HG03342 (cell line): Measurements from ENCODE around the gene UNC80.

Experiments
- ATAC-seq: cut with Tn5 transposase; IDR thresholded peaks from one replicate; pipeline ENCODE4 v1.9.1; 2021; ENCODE audit warnings: mild to moderate bottlenecking, moderate library complexity; ENCODE audit not compliant: unreplicated experiment

Gene UNC80

DNA sequence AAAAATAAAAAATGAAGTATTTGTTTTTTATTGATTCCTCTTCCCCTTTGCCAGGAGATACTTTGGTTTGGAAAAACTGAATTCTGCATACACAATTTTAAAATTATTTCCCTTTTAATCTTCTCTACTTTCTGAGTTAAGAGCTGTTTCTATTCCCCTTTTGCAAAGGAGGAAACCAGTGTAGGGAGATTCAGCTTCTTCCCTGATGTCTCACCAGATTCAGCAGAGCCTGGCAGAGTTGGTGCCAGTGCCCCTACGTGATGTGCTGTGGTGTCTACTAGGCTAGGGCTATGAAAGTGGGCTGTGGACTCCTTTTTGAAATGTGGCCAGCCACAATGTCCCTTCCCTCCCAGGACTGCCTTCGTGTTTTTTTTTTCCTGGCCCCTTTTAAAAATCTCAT is 233.2 kb downstream of the UNC80 start:
- ATAC-seq: no peak

DNA sequence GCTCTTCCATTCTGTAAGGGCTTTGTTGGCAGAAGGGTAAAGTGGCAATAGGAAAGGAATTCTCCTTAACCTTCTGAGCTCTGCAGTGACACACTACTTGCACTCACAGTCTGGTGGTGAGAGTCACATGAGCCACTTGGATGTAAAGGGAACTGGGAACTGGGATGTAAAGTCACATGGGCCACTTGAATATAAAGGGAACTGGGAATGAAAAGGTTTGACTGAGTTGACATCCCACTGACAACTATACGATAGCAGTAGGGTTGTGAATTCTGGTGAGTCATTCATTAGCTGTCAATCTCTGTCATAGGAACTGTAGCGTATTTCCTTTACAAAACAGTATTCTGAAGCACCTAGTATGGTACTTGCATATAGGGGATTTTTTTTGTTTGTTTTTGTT is 236.3 kb downstream of the UNC80 start:
- no peak for ATAC-seq

DNA sequence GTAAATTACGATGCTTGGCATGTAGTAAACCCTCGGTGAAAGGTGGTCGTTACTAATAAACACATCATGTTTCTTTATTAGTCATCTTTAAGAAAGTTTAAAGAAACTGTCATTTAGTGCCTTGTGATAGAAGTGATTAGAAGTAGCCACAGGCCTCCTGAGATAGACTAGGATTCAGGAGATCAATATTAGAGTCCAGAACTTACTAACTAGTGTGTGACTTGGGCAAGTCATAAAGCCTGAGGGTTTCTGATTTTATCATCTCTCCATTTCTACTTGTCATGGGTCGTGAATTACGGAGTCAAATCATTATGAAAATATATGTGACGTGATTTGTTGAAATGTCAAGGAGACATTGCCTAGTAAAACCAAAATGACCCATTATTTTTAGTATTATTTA is 237.5 kb downstream of the UNC80 start:
- no peak for ATAC-seq

DNA sequence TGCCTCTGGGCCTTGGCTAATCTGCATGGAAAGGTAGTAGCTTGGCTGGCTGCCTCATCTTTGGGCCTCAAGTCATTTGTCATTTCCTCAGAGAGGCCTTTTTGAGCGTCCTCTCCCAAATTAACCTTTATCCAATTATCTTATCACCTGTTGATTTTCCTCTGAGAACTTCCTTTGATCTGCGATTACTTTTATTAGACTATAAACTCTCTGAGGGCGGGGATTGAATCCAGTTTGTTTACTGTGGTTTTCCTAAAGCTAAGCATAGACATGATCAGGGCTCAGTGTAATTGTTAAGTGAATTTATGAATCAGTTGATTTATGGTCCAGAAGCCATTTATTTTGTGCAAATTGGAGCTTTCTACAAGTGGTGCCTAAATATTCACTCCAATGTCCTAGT is 238.3 kb downstream of the UNC80 start:
- ATAC-seq: no peak

DNA sequence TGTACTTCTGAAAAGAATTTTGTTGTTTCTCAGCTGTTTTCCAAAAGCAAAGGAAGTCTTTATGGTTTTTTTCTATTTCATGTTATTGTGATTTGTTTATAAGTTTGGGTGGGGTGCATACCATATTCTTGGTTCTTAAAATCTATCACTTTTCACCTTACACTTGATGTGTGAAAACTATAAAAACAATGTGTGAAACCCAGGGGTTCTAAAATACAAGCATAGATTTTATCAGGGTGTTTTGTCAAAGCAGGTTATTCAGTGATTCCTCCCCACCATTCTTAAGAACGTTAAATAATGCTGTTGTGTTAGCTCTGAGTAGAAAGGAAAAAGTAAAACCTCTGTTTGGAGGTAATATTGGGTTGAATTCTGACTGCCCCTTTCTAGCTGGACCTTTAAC is 248.5 kb downstream of the UNC80 start:
- ATAC-seq: no peak

DNA sequence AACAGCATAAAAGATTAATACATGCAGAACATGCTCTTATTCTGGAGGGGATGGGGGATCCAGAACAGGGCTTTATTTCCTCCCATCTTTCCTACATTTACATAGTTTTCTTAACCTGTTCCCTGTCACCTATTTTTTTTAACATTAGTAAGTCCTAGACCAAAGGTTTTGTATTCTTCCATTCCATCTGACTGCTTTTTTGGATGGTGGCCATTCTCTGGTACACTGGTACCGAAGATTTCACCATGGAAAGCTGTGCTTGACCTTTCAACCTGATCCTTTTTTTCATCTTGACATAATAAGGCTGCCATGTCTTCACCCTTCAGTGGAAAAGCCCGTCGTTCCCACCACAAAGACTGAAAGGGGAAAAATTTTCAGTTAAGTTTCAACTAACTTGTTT is 251.2 kb downstream of the UNC80 start:
- ATAC-seq: no peak

DNA sequence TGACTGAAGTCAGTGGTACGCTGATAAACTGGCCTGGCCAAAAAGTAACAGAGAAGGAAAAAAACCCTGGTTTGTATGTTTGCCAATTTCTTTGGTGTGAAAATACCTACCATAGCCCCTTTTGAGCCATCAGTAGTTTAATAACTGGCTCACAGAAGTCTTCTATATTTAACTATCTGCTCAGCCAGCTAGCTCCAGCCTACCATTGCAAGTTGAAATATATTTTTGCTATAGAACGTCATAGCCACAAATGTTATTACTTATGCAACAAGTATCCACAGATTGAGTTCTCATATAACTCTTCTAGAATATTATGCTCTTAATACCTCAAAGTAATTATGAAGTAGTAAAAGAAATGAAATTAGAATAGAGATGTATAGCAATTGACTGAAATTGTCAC is 256.0 kb downstream of the UNC80 start:
- ATAC-seq: no peak

DNA sequence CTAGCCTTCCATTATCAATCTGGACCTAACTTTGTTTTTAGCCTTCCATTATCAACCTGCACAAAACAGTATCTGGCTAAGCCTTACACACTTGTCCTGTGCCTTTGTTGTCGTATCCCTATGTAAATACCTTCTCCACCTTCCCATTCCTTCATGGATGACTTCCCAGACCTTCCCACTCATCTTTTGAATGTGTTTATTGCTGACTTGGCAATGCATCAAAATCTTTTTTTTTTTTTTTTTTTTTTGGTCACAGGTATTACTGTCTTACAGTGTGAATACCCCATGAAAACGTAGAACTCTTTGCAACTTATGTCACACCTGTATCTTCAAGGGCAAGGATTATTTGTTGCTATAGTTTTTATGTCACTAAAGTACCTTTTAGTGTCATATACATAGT is 256.5 kb downstream of the UNC80 start:
- no peak for ATAC-seq

DNA sequence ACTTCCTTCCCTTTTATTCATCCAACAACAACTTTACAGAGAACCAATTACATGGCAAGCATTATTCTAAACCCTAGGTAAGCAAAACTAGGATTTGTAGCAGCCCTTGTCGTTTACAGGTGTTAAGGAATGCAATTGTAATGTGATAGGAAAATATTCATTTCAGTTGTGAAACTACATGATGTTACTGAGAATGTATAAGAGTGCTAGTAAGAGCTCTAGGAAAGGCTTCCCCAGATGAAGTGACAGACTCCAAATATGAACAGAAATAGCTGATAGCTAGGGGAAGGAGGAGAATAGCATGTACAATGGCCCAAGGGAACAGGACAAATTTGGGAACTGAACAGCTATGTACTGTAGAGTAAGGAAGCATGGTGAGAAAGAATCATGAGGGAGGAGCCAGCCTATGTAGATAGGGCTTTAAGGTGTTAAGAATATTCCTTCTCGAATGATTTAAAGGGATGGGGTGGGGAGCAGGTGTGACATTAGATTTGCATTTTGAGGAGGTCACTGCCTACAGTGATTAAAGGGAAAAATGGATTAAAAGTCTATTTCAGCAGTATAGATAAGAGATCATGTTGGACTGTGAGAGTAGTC is 262.6 kb downstream of the UNC80 start:
- ATAC-seq: no peak

DNA sequence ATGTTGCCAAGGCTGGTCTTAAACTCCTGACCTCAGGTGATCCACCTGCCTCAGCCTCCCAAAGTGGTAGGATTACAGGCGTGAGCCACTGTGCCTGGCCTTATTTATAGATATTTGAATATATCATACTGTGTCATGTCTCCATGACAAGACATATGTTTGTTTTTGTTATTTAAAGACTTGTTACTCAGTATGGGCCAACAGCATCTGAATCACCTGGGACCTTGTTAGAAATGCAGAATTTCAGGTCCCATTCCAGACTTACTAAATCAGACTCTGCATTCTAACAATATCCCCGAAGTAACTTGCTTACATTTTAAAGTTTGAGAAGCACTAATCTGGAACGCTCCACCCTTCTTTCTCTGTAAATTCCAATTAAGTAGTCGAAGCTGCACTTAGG is 264.0 kb downstream of the UNC80 start:
- no peak for ATAC-seq

DNA sequence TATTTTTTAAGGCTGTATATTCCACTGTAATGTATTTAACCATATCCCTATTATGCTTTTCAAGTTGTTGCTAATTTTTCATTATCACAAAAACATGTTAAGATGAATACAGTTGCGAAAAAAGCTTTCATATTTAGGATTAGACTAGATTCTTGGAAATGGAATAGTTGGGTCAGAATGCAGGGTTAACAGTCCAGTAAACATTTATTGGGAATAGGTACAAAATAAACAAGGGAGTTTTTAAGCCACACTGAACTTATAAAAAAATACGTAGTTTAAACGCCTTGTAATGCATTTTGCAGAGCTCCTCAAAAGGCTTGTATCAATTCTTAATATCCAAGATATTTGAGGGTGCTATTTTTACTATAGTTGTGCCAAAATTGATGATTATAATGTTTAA is 266.4 kb downstream of the UNC80 start:
- no peak for ATAC-seq

DNA sequence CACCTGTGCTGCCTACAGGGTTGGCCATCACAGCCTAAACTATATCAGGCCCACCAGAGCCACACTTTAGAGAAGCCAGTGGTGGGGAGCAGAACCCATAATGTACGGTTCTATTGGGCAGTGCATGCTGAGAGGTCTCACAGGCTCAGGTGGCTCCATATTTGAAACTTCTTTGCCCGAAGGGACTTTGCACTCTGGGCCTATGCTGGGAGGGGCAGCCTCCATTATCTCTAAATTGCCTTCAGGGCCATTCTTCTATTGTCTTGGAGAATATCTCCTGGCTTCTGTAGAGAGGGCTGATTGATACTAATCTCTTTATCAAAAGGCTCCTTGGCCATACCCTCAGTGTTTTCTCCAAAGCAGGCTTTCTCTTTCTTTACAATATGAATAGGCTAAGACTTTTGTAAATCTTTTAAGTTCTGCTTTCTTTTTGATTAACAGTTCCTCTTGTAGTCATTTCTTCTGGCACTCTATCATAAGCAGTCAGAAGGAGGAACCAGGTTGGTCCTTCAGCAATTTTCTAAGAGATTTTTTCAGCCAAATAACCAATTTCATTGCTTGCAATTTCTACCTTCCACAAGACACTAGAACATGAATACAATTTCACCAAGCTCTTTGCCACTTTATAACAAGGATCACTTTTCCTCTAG is 275.3 kb downstream of the UNC80 start:
- no peak for ATAC-seq
